Endothelial cell of hepatic sinusoid (primary cell): Measurements from ENCODE around the gene PCBD1.

Experiments
- in situ Hi-C: cut with HindIII; loops from 2 replicates; pipeline ENCODE4 v1.10.0; 2017; ENCODE audit warnings: low sequenced_read_pairs

Gene PCBD1

DNA sequence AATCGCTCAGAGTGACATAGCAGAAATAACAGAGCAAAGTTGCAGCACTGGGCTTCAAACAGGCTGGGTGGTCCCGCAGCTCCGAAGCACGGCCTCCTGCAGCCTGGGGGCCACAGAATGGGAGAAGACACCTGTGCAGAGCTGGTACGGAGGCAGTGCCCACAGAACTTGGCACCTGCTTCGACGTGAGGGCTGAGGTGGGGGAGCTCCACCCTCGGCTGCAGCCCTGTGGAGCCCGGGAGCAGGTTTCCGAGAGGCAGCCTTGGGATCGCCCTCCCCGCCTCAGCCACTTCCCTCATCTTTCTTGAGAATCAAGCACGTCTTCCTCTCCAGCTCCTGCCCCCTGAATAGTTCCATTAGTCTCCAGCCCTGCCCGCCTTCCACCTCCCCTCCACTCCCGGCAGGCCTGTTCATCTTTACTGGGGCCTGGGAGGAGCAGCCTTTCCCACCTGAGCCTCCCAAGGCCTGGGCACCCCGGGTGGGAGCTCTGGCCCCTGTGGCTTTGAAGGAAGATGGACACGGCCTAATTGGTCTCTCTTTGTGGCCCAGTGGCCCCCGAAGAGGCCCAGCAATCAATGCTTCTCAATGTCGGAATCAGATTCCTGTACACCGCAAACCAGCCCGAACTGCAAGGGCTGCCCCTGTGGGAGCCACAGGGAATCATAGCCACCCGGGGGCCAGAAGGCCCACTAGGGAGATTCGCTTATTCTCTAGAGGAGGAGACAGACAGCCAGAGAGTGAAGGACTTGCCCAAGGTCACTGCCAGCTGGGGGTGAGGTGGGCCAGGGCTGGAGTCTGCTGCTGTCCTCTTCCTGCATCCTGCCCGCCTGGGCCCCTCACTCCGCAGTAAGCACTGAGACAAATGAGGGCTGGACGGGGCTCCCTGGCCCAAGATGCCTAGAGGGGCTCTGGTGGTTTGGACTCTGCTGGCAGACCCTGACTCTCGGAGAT is 17.0 kb upstream of the PCBD1 start:
- in situ Hi-C loops: no loop called here

GRCh38 chr10:70903262-70903921 is 15.0 kb upstream of the PCBD1 start:
- in situ Hi-C loops: no loop called here

- in situ Hi-C loops: no loop called here
Measured at GRCh38 chr10:70902661-70903261, 14.4 kb upstream of the PCBD1 start.

- in situ Hi-C loops: no loop called here
Measured at GRCh38 chr10:70901276-70901878, 13.0 kb upstream of the PCBD1 start.

DNA sequence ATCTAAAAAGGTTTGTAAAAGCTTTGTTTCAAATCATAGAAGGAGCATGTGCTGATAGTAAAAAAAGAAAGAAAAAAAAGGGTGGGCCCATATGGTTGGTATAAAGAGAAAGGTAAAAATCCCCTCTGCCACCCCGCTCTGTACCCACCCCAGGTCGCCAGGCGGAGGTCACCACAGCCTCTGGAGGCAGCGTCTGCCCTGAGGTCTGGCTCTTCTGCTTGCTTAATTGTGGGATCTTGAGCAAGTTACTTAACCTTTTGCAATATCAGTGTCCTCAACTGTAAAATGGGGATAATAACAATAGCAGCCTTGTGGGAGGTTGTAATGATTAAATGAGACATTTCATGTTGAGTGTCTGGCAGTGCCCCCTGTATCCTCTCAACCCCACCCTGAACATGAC is 10.7 kb upstream of the PCBD1 start:
- in situ Hi-C loops: no loop called here

- in situ Hi-C loops: no loop called here
Measured at GRCh38 chr10:70898687-70899086, 10.3 kb upstream of the PCBD1 start.

DNA sequence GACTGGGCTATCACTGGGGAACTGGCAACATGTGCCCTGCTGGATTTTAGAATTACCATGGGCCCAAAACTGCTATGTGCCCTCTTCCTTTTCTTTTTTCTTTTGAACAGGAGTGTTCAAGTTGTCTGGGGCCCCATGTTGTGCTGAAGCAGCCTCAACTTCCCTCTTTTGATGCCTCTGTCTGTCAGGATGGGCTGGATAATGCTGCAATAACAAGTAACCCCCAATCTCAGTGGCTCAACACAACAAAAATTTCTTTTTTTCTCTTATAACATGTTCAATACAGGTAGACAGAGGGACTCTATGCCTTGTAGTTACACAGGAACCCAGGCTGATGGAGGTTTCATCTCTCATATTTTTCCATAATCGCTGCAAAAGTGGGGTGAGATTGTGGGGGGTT is 8.2 kb upstream of the PCBD1 start:
- in situ Hi-C loops: no loop called here

- in situ Hi-C loops: no loop called here
Measured at GRCh38 chr10:70894416-70894815, 6.1 kb upstream of the PCBD1 start.

DNA sequence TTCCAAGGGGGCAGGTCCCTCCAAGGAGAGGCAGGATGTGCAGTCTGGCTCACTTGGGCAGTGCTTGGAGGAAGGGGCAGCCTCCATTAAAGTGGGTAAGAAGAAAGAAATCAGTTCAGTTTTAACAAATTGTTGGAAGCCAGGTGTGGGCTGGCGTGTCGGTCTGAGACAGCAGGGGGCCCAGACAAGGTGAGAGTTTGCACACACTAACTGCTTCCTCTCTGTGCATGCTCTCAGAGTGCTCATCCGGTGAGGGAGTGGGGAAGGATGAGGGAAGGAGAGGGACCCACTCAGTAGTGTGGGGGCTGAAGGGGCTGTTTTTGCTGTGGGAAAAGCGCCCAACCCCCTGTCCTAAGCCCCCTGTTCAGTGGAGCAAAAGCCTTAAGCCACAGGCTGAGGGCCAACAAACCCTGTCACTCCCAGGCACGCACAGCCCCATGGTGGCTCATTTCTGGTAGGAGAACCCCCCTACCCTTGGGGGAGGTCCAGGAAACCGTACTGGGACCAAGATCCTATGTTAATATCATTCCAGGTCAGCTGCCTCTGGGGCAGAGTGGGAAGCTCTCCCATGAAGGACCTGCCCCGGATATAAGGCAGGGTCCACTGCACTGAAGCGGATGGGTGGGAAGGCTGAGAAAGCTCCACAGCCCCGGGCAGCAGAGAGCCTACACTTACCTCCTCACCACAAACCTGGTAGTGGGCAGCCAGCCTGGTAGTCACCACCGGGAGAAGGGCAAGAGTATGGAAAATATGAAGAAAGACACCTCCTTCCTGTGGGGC is 5.1 kb upstream of the PCBD1 start:
- in situ Hi-C loops: no loop called here

GRCh38 chr10:70892631-70893030 is 4.3 kb upstream of the PCBD1 start:
- in situ Hi-C loops: no loop called here

DNA sequence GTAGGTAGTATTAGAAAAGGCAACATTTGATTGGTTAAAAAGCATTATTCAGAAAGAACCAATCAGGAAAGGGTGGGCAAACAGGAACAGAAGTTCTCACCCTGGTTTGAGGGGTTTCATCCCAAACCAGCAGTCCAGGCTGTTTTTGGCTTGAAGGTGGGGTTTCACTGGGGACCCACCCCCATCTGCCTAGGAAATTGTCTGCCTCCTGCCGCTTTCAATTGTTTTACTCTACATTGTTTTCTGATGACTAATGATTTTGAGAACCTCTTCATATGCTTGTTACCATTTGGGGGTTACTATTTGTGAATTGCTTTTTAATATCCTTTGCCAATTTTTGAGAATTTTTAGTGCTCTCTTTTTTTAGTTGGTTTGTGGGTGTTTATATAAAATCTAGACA is 3.3 kb upstream of the PCBD1 start:
- in situ Hi-C loops: no loop called here

- in situ Hi-C loops: no loop called here
Measured at GRCh38 chr10:70890917-70891431, 2.6 kb upstream of the PCBD1 start.

DNA sequence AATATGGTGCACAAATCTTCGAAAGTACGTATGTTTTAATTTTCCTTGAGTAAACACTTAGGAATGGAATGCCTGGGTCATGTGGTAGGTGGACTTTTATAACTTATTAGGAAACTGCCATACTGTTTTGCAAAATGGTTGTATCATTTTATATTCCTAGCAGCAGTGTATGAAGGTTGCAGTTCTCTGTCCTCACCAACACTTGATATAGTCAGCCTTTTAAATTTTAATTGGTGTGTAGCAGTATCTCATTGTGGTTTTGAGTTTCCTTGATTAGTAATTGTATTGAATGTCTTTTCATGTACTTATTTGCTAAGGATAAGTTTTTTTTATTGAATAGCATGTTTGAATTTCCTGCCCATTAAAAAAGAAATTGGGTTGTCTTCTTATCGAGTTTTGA is 926 bp upstream of the PCBD1 start:
- in situ Hi-C loops: no loop called here

- in situ Hi-C loops: no loop called here
Measured at GRCh38 chr10:70886921-70887665, 1.3 kb downstream of the PCBD1 start.

DNA sequence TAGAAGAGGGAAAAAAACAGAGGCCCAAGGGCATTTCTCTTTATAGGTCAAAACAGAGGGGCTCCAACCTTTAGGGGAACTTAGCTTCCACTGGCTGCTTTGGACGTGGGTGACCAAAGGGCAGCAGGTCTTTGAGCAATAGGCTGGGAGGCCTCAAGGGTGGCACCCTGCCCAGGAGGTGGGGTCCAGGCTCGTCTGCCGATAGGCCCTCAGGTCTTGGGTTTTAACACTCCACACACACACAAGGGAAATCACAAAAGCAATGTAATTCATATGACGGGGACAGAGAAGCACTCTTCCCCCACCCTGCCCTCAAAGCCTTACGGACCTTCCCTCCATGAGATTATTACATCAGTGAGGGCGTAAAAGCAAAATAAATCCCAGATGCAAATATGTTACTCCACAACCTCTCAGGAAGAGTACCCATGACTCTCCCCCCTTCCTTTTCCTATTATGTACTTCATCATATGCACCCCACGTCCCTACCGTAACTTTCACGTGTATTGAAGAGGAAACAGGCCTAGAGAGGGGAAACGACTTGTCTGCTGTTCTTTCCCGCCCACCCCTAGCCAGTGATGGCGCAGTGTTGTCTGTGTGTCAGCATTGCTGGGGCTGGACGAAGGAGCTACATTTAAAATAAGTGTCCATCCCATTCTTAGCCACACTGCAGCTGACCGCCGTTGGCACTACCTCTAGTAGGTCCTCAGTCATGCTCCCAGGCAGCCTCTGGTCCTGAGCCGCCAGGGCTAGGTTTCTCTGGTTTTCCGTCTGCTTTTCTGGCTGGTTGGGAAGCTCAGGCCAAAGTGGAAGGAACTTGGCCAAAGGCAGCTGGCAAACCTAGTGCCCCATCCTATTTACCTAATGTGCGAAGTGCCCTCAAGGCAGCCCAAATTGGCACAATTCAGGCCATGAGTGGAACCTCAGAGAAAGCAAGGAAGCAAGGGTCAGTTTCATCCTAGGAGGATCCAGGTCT is 2.1 kb downstream of the PCBD1 start:
- in situ Hi-C loops: no loop called here

- in situ Hi-C loops: no loop called here
Measured at GRCh38 chr10:70885481-70885880, 2.9 kb downstream of the PCBD1 start.

- in situ Hi-C loops: loop anchor here (5.0 kb wide), 1 partner anchor 77 kb away; no protein-coding TSS in a partner anchor
Measured at GRCh38 chr10:70884741-70885140, 3.6 kb downstream of the PCBD1 start.

- in situ Hi-C loops: loop anchor here (5.0 kb wide), 1 partner anchor 73 kb away; no protein-coding TSS in a partner anchor
Measured at GRCh38 chr10:70880077-70880534, 8.3 kb downstream of the PCBD1 start.
